ENCODE results near the gene CDK2.
"Not testable (repeated sequence)": the region's sequence is repeated elsewhere in the genome, so short reads cannot be mapped to it uniquely, and the experiment has no call there.

The CDK2 gene

DNA sequence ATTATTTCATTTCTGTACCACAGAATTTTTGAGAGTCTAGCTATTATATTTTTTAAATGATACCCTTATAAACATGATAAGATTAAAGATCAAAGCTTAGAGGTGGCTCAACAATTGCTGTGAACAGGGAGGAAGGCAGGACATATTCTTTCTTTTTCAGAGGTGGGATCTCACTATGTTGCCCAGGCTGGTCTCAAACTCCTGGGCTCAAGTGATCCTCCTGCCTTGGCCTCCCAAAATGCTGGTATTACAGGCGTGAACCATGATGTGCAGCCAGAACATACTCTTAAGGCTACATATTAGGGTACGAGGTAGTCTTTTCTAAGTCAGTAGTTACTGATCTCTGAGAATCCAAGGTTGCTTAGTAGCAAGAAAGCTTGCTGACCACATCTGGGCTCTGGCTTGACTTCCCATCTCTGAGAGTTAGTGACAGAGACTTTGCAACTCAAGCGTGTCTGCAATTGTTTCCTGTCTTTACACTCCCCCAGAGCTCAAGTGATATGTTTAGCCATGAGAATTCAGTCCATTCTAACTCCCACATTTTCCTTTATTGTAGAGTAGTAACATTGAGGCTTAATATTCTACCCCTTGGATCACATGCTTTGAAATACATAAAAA, 15.8 kb downstream of the CDK2 start:
- DNase-seq (ENCODE audit: low spot score), result no peak

DNA sequence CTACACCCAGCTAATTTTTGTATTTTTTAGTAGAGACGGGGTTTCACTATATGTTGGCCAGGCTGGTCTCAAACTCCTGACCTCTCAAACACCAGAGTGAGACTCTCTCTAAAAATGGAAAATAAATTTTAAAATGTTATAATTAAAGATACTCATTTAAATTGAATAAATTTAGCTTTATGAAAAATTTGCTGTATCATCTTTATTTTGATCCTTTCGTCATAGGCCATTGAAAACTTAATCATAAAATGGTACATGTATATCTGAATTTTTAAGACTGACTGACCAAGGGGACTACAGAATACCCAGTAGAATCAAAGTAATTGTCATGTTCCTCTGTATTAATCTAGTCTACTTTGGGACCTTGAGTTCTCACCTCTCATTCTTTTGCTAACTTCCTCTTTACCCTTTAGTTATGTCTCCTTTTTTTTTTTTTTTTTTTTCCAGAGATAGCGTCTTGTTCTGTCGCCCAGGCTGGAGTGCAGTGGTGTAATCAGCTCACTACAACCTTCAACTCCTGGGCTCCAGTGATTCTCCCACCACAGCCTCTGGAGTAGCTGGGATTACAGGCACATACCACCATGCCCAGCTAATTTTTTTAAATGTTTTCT, 16.7 kb downstream of the CDK2 start:
- DNase-seq (ENCODE audit: low spot score), result no peak

DNA sequence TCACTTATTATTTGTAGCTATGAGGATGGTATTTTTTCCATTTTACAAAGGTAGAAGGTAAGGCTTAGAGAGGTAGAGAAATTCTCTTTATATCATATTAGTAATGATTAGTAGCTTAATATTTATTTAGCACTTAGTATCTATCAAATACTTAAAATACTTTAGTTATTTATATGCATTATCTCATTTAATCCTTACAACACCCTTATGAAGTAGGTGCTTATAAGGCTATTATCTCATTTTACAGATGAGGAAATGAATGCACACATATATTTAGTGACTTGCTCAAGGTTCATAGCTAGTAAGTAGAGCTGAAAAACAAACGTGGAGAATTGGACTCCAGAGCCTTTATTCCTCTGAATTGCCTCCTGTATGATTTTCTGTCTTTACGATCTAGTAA, 18.2 kb downstream of the CDK2 start:
- DNase-seq (ENCODE audit: low spot score), result no peak

DNA sequence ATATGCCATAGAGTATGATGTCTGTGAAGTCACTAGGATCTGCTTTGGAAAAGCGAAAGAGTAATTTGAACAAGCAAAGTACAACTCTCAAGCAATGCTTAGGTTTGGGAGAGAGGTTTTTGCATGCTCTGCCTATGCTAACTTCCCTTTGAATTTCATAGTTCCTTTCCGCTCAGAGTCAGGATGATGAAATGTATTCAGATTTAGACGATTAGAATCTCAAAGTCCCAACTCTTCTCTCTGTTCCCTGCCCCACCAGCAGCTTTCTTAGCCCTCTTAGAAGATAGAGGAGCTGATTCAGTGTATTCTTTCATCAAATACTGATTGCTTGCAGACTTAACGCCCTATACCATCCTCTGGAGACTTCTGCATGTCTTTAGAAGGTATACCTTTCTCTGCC, 18.7 kb downstream of the CDK2 start:
- no peak for DNase-seq (ENCODE audit: low spot score)

DNA sequence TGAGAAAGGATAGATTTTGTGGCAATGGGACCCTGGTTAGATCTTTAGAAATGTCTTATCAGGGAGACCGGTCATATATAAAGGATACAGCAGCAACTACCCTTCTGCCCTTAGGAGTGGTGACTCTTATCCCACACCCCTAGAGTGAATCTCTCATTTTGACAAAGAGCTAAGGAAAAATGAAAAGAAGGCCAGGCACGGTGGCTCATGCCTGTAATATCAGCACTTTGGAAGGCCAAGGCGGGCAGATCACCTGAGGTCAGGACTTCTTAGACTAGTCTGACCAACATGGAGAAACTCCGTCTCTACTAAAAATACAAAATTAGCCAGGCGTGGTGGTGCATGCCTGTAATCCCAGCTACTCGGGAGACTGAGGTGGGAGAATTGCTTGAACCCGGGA, 19.3 kb downstream of the CDK2 start:
- not testable (repeated sequence) for DNase-seq (ENCODE audit: low spot score)

DNA sequence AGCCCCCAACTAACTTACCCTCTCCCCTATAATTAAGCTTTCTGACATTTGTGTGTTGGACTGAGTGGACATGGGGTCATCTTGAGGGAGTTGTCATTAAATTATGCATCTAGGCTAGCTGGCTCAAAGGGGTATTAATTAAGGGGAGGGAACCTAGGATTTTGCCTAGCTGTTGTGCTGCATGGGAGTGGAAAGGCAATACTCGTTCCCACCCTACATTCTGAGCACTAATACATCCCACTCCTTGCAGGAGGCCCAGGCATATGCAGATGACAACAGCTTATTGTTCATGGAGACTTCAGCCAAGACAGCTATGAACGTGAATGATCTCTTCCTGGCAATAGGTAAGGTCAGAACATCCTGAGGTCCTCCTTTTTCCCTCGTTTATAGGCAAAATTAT, 24.5 kb downstream of the CDK2 start:
- no peak for DNase-seq (ENCODE audit: low spot score)

DNA sequence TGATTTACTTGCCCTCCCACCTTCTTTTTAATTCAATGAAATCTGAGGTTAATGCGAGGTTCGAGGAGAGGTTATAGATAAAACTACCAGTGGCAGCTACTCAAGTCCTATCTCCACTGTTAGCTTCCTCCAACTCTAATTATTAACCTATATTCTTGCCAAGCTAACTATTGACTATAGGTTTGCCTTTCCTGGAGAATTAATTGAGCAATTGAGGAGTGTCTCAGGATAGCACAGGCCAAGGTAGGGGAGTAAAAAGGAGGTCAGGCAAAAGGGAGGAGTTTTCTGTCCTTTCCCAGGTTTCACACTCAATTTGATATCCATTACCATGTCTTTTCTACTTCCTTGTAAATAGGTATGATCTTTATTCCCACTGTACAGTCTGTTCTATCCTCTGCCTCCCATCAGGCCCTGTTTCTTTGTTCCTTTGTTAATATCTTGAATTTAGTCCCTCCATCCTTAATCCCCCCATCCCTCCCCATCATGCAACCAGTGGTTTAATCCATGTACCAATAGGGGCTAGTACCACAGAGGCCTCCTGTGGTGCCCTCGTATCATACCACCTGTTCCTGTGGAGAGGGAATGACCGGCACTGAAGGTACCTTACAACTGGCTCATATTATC, 26.7 kb downstream of the CDK2 start:
- no peak for DNase-seq (ENCODE audit: low spot score)

DNA sequence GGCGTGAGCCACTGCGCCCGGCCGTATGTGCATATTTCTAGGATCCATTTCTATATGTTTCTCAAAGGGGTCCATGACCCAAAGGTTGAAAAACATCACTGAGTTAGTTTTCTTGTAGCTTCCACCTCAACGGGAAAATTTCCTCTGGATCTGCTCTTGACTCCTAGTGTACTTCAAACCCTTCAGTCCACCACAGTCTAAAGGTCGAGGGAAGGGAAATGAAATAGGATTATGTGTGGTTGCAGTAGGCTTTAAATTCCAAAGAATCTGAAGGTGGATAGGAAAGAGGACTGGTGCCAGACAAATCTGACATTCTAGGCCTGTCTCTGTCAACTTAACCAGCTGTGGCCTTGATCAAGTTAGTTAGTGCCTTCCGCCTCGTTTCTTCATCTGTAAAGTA, 28.7 kb downstream of the CDK2 start:
- DNase-seq (ENCODE audit: low spot score), result no peak

DNA sequence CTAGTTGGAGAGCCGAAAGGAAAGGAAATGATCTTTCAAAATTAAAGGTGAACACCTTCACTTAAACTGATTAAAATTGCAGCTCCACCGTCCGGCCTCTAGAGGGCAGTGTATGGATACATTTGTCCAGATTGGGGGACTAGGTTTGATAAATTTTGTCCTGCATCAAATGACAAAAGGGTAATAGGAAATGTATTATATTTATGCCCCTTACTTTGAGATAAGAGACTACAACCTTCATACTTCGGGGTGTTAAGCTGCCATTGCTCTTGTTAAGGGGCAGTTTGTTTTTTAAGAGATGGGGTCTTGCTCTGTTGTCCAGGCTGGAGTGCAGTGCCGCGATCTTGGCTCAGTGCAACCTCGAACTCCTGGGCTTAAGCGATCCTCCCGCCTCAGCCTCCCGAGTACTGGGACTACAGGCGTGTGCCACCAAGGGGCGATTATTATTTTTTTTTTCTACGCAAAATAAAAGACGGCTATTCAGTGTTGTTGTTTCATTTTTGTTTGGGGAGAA, 29.6 kb downstream of the CDK2 start:
- peak; percentile 82 for DNase-seq (ENCODE audit: low spot score)

DNA sequence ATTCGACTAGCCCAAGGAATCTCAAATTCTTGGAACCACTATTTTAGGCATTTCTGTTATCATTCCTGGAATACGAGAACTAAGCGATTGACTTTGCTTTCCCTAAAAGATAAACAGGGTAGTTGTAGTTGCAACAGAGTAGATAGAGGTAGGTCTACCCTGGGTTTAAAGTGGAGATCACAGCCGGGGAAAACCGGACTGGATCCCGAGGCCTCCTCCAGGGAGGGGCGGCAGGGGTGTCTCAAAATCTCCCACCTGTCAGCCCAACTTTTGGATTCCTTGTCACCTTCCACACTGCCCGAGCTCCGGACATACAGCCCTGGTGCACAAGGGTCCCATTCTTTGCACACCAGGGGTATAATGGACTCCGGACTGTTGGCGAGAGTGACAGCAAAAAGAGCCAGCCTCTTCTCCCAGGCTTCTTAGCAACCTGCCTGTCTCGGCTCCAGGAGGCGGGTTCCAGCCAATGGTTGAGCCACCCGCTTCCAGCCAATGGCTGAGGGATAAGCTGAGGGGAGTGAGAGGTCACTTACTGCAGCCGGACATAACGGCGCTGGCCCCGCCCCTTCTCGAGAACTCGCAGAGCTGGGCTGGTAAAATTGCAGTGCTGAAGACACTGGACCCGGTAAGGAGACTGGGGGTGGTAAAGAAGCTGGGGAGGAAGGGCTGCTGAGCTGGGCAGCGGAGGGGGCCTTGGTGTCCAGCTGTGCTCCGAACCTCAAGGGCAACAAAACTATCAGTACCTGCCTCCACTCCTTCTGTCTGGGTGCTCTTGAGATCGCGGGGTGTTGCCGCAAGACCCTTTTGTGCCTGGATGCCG, 30.3 kb downstream of the CDK2 start, which contains the start of gene SUOX:
Gene SUOX, plus strand, starts transcription at position 562 of the 820 bp plus-strand sequence. CDS start 4,946 bp downstream, outside the sequence.
- DNase-seq (ENCODE audit: low spot score), result peak; percentile 64

DNA sequence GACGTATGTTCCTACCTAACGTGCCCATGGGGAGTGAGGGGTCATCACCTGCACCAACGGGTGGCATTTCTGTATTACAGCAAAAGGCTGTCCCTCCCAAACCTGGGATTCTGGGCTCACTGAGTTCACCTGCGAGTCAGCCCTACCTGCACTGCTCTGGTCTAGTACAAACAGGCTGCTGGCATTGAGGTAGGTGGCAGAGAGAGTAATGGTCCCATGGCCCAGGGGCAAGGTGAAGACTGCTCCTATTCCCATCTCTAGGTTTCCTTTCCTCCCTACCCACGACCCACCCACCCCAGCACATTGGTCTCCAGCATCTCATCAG, 30.9 kb downstream of the CDK2 start:
- DNase-seq (ENCODE audit: low spot score), result no peak

DNA sequence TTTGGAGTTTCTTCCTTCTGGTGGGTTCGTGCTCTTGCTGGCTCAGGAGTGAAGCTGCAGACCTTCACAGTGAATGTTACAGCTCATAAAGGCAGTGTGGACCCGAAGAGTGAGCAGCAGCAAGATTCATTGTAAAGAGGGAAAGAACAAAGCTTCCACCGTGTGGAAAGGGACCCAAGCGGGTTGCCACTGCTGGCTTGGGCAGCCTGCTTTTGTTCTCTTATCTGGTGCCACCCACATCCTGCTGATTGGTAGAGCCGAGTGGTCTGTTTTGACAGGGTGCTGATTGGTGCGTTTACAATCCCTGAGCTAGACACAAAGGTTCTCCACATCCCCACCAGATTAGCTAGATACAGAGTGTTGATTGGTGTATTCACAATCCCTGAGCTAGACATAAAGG, 32.9 kb downstream of the CDK2 start:
- DNase-seq (ENCODE audit: low spot score), result not testable (repeated sequence)

DNA sequence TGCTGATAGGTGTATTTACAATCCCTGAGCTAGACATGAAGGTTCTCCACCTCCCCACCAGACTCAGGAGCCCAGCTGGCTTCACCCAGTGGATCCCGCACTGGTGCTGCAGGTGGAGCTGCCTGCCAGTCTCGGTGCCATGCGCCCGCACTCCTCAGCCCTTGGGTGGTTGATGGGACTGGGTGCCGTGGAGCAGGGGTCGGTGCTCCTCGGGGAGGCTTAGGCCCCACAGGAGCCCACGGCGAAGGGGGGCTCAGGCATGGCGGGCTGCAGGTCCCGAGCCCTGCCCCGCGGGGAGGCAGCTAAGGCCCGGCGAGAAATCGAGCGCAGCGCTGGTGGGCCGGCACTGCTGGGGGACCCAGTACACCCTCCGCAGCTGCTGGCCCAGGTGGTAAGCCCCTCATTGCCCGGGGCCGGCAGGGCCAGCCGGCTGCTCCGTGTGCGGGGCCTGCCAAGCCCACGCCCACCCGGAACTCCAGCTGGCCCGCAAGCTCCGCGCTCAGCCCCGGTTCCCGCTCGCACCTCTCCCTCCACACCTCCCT, 33.4 kb downstream of the CDK2 start:
- not testable (repeated sequence) for DNase-seq (ENCODE audit: low spot score)

DNA sequence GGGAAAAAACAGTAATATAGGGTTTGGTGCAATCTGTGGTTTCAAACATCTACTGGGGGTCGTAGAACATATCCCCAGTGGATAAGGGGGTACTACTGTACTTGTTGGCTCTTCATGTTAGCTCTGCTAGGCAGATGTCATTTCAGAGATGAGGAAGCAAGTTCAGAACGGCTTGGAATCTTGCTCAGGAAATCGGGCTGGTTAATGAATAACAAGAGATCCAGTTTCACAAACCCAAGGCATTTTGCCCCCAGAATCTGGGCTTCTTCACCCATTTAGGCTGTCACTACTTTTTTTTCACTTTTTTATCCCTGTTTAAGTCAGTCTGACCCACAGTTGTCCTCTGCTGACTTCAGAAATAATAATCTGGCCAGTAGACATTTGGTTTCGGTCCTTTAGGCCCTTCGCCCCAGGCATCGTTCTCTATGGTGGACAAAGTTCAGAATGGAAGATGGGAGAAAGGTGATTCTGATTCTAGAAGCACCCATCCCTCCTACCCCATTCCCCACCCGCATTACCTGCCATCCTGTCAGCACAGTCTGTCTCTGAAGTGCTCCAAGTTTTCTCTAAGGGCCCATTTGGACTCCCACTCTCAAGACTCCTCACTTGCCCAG, 35.0 kb downstream of the CDK2 start:
- no peak for DNase-seq (ENCODE audit: low spot score)

DNA sequence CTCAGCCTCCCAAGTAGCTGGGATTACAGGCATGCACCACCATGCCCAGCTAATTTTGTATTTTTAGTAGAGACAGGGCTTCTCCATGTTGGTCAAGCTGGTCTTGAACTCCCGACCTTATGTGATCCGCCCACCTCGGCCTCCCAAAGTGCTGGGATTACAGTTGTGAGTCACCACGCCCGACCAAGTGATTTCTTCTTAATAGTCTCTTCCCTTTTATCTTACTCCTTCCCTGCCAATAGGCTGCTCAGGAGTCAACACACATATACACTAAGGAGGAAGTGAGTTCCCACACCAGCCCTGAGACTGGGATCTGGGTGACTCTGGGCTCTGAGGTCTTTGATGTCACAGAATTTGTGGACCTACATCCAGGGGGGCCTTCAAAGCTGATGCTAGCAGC, 36.7 kb downstream of the CDK2 start:
- DNase-seq (ENCODE audit: low spot score), result not testable (repeated sequence)

DNA sequence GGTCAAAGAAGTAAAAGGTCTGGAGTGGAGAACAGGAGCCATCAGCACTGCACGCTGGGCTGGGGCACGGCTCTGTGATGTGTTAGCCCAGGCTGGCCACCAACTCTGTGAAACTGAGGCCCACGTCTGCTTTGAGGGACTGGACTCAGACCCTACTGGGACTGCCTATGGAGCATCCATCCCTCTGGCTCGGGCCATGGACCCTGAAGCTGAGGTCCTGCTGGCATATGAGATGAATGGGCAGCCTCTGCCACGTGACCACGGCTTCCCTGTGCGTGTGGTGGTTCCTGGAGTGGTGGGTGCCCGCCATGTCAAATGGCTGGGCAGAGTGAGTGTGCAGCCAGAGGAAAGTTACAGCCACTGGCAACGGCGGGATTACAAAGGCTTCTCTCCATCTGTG, 37.6 kb downstream of the CDK2 start:
- DNase-seq (ENCODE audit: low spot score), result no peak

DNA sequence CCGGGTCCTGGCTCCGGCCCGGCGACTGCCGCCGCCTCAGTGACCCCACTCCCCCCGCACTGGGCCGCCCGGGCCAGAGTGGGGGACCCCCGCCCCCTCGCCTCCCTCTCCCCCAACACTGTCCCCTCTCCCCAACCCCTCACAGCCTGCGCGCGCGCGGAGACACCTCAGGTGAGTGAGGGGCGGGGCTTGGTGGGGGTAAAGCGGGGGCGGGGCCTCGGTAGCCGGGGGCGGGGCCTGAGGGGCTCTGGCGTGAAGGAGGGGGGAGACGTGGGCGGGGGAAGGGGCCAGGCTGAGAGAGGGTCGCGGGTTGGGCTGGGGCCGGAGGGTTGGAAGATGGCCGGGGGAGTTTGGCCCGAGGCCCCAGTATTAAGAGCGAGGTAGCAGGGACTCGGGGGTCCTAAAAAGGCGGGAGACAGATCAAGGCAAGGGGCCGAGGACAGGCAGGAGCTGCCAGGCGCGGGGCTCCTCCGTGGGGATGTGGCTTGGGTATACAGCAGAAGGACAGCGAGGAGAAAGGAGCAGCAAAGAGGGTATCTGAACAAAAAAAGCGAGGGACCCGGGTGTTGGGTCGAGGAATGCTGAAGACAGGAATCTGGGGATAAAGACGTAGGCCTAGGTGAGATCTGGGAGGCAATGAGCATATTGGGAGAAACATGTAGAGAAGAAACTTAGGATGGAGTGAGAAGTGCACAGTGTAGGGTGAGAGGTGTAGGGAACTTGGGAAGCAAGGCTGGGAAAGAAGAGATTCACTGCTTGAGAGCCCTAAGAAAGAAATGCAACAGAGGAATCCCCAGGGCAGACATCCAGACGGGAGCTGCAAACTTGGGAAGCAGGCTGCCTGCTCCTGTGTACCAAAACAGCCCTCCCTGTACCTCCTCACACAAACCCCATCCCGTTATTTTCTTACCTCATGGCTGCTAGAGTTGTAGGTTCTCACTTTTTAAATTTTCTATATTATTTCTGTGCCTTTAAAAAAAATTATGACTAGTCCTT, 41.2 kb downstream of the CDK2 start:
- peak; percentile 44 for DNase-seq (ENCODE audit: low spot score)

DNA sequence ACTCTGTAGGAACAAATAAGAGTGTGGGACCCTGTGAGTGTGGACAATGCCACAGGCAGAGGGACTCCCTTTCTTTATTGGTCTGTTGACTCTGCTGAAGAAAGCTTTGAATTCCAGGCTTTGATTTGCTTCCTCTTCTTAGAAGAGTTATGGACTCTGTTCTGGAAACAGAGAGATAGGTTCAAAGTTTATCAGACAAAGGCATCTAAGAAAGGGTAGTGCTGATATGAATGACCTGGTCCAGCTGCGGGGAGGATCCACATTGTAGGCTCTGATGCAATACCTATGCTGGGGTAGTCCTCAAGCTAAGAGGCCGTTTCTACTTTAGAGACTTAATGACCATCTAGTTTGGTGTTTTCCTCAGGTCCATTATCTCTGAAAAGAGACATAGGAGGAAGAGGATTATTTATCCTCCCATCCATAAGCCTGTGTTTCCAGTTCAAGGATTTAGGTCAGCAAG, 43.5 kb downstream of the CDK2 start:
- DNase-seq (ENCODE audit: low spot score), result no peak

DNA sequence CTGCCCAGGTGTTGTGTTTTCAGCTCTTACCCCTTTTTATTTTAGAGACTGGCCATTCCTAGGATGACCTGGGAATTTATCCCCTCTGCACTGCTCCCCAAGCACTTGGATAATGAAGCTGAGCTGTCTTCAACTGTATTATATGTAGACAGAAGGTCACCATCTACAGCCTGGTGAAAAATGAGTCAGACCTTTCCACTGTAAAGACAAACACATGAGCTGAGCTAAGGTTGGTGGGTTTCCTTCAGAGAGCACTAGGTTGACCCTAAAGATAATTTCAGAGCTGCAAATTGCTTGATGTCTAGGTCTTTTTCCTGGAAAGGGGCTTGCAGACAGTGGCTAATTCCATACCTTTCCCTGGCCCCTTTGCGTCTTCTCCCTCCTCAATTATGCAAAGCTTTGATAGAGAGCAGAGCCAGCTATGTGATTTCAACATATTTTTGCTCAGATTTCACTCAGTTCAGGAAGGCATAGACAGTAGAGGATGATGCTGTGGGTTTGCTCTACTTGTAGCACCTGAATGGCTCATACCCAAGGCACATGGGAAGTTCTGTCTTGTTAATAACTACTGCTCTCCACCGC, 45.0 kb downstream of the CDK2 start:
- DNase-seq (ENCODE audit: low spot score), result no peak

DNA sequence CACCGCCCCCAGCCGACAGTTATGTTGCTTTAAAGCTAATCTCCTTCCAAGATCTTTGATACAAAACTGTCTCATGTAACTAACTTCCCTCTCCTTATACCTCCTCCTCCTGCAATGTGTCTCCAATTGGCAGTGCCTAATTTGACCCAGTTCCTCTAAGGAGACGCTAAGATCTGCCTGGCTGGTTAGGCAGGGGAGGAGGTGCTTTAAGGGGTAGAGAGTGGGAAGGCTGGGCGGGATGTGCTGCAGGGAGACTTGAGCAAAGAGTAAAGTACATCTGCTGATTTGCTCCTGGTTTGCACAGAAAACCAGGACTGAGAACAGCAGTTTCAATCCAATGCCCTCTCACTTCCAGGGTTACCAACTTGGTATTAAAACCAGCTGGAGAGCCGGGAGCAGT, 46.9 kb downstream of the CDK2 start:
- no peak for DNase-seq (ENCODE audit: low spot score)
